ENCODE data around the gene CHST7.

The CHST7 gene

DNA sequence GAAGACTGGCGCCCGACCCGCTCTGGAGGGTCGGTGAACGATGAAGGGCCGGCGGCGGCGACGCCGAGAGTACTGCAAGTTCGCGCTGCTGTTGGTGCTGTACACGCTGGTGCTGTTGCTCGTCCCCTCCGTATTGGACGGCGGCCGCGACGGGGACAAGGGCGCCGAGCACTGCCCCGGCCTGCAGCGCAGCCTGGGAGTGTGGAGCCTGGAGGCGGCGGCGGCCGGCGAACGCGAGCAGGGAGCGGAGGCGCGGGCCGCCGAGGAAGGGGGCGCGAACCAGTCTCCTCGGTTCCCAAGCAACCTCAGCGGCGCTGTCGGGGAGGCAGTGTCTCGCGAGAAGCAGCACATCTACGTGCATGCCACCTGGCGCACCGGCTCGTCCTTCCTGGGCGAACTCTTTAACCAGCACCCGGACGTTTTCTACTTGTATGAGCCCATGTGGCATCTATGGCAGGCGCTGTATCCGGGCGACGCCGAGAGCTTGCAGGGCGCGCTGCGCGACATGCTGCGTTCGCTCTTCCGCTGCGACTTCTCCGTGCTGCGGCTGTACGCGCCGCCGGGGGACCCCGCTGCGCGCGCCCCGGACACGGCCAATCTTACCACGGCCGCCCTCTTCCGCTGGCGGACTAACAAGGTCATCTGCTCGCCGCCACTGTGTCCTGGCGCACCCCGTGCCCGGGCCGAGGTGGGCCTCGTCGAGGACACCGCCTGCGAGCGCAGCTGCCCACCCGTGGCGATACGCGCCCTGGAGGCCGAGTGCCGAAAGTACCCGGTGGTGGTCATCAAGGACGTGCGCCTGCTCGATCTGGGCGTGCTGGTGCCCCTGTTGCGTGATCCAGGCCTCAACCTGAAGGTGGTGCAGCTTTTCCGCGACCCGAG lies 568 bp downstream of the CHST7 start:
- no peak for DNase-seq (ENCODE audit: low read depth)

DNA sequence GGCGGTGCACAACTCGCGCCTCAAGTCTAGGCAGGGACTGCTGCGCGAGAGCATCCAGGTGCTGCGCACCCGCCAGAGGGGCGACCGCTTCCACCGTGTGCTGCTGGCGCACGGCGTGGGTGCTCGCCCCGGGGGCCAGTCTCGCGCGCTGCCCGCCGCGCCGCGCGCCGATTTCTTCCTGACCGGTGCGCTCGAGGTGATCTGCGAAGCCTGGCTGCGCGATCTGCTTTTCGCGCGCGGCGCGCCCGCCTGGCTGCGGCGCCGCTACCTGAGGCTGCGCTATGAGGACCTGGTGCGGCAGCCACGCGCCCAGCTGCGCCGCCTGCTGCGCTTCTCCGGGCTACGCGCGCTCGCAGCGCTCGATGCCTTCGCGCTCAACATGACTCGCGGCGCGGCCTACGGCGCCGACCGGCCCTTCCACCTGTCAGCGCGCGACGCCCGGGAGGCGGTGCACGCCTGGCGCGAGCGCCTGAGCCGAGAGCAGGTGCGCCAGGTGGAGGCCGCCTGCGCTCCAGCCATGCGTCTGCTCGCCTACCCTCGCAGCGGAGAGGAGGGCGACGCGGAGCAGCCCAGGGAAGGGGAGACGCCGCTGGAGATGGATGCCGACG lies 1.3 kb downstream of the CHST7 start:
- no peak for DNase-seq (ENCODE audit: low read depth)

DNA sequence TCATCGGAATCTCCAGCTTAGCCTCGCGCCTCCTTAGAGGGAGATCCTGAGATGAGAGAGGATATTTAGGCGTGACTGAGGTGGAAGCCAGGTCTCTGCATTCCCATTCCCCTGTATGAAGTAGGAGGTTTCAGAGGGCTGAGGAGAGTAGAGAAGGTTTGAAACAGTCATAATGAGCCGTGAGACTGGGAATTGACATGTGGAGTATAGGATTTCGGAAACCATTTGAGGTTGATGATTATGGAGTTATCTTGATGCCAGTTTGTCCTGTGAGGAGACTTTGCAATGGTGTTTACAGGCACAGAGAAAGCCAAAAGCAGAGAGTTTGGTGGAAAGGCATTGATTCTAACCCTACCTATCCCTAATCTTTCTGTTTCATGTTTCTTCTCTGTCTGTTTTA lies 2.0 kb downstream of the CHST7 start:
- no peak for DNase-seq (ENCODE audit: low read depth)

DNA sequence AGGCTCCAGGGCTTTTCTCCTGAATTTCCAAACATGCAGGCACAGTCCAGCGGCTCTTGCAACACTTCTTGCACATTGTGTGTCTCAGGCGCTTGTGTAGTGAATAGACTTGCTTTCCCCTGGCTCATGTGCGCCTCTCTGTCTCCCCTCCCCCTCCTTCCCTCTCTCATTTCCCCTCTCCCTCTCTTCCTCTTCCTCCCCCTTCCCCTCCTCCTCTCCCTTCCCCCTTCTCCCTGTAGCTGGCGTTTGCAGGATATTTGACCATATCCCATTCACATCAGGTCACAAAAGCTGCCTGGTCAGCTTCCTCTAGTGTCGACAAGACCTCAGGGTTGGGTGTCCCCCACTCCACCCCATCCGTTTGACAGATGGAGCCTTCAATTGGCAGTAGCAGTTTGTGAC lies 2.4 kb downstream of the CHST7 start:
- DNase-seq (ENCODE audit: low read depth) = no peak

DNA sequence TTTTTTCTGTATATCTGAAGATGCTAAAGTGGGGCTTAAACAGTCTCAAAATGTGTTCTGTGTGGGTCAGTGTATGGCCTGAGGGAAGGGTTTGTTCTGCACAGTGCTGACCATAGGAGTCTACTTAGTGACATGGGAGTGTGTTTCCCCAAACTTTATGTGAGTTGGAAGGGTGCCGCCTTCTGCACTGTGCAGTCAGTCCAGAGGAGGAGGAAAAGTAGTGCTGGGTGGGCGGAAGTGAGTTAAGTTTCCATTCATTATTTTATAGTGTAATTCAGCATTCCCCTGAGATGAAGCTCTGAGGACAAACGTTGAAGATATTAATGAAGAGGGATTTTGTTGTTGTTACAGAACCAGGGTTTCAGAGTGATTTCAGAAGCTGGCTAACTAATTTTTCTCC lies 2.9 kb downstream of the CHST7 start:
- DNase-seq (ENCODE audit: low read depth) = no peak

DNA sequence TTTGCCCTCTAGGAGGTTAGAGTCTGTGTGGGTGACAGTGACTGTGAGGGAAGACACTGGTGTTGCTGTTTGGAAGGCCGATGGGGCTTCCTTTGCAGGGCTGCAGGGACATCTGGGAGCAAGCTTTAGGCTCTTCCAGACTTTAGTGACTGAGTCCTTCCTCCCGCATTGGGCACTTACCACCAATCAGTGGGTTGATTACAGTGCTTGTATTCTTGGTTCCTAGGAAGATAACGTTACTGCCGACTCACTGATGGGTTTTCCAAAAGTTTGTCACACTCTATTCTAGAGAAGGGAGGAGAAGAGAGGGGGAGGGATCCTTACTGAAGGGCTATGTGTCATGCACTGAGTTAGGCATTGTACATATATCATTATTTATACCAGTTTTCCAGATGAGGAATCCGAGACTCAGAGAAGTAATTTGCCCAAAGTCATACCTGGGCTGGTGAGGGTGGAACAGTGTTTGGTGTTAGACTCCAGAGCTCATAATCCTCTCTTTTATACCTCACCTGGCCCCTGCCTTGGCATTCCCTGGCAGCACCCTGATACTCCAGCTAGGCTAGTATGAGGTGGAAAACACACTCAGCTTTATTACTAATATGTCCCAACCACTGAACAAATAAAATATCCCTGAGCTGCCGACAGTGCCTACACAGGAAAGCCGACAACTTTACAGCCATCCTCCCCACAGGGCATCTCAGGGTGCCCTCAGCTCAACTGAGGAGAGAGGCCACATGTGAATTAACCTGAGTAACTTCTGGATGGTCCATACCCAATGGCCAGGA lies 3.8 kb downstream of the CHST7 start:
- DNase-seq (ENCODE audit: low read depth) = no peak

DNA sequence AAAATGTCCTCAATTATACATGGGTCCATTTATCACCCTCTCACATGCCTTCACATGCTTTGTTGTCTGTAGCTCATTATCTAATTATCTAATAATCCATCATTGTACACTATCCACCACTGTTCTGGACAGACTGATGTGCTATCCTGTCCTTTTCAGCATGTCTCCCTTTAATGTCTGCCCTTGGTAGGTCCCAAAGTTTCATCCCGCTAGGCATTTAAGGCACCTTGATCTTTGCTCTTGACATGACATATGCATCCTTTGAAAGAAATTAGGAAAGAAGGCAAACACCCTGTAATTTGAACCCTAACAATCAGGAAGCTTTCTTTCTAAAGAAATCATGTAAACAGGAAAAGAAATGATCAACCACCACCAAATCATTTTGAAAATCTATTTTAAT lies 5.7 kb downstream of the CHST7 start:
- DNase-seq (ENCODE audit: low read depth) = no peak

DNA sequence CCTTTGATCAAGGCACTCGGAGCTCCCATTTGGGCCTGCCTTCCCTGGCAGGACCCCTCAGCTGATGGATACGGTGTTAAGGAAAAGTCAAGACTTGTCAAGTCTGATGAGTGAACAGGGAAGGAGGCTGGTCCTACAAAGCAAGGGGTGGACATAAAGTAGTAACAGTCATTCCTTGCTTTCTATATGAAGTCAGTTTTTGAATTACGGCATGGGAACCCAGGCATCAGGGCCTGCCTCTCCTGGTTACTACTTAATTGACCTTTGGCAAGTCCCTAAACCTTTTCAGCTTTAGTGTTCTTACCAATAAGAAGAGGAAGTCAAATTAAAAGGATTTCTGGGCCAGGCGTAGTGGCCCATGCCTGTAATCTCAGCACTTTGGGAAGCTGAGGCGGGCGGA lies 7.0 kb downstream of the CHST7 start:
- no peak for DNase-seq (ENCODE audit: low read depth)

DNA sequence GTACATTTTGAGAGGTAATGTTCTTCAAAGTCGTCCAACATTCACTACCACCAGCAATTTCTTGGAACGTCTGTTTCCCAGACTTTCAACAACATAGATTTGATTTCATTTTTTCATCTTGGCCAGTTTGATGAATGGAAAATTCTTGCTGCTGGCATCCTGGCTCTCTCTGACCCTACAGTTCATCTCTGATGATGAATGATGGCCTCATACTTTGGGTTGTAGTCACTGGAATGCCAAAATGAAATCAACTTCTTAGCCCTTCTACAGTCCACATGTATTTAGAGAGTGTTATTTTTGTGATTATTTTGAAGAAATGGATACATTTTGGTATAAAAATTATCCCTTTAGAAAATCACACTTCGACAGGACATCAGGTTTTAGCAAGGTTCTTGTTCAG lies 8.8 kb downstream of the CHST7 start:
- DNase-seq (ENCODE audit: low read depth) = peak; percentile 47

DNA sequence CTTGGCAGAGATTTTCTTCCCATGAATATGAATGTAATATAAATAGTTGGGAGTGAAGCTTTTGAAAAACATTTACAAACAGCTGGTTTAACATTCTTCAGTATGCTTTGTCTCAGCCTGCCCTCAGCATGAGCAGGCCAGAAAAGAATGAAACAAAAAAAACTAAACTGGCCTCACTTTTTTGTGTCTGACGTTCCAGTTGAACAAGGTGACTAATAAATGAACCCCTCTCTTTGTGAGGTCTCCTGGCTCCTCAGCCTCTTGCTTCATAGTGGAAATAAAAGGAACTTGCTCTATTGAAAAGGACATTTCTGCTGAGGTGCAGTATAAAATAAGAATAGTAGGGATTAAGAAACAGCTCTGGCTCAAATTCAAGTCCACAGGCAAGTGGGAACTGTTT lies 9.4 kb downstream of the CHST7 start:
- DNase-seq (ENCODE audit: low read depth) = peak; percentile 84

DNA sequence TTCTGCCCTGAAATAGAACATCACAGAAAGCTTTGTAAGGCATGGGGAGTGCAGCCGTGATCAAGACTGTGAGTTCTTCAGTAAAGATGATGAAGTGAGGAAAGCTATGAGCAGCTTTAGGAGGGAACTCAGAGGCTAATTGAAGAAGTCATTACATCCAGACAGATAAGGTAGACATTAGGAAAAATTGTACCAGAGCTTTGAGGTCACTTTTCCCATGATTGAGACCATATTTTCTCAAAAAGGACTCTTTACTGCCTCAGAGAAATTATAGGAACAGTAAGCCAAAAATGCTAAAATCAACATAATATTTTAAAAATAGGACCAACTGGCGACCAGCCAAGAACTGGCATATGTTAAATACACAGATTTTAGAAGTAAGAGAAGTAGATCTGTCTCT lies 11.2 kb downstream of the CHST7 start:
- DNase-seq (ENCODE audit: low read depth) = no peak

DNA sequence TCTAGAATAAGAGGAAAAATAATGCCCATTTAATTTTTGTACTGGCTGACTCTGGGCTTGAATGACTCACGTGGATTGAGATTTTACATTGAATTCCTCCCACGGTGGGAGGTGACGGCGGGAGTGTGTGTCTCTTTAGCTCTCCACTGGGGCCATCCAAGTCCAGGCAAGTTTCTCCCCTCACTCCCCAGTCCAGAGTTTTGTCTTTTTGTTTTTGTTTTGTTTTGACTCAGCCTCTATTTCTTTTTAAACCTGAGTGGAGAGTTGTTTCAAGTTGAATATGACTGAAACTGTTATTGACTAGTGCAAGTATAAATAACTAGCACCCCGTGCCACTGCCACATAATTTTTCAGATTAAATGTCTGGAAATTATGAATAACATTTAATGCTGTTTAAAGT lies 13.6 kb downstream of the CHST7 start:
- DNase-seq (ENCODE audit: low read depth) = no peak

DNA sequence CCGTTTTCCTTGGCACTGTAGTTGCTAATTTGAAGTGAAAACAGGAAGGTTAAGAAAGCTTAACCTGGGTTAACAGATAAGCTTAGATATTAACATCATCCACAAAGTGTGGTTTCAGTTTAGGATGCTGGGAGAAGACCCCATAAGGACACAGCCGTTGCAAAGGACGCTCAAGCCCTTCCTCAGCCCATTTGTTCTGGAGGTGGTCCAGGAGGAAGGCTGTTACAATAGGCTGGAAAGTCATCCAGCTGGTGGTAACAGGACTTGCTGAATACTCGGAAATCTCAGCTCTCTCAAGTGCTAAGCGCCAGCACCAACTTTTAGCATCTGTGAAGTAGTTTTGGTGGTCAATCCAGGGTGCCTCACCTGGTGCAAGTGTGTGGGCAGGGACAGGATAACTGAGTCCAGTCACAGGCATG lies 14.2 kb downstream of the CHST7 start:
- no peak for DNase-seq (ENCODE audit: low read depth)

DNA sequence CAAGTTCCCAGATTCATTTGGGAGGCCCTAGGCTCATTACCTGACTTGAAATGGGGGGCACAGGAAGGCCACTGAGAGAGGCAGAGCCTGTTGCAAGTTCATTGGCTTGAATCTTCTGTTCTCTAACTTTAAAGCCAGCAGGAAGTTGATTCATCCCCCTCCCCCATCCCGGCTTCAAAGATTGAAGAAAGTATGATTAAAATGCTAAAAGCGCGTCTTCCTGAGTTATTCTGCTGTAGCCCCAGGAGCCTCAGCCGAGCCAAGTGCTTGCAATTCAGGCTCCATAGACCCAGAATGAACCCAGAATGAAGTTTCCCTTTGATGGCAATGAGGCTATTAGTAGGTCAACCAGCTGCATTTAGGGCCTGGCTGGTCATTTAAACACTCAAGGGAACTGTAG lies 14.7 kb downstream of the CHST7 start:
- no peak for DNase-seq (ENCODE audit: low read depth)

DNA sequence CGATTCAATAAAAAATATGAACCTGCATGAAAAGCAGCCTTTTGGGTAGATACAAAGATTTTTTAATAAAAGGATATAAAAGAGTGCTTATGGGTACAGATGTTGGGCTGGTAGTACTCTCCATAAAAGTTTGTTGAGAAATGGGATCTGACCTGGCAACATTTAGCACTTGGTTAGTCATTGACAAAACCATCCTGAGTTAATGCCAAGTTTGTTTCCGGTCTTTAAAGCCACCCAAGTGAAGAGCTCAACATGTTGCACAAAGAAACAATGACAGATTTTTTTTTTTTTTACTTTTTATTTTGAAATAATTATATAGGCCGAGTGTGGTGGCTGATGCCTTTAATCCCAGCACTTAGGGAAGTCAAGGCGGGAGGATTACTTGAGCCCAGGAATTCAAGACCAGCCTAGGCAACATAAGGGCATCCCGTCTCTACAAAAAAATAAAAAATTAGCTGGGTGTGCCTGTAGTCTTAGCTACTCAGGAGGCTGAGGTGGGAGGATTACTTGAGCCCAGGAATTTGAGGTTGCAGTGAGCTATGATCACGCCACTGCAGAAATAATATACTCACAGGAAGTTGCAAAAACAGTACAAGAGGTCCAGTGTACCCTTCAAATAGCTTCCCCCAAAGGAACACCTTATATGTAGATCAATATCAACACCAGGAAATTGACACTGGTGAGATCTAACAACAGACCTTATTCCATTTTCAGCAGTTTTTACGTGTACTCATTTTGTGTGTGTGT lies 16.6 kb downstream of the CHST7 start:
- peak; percentile 59 for DNase-seq (ENCODE audit: low read depth)

DNA sequence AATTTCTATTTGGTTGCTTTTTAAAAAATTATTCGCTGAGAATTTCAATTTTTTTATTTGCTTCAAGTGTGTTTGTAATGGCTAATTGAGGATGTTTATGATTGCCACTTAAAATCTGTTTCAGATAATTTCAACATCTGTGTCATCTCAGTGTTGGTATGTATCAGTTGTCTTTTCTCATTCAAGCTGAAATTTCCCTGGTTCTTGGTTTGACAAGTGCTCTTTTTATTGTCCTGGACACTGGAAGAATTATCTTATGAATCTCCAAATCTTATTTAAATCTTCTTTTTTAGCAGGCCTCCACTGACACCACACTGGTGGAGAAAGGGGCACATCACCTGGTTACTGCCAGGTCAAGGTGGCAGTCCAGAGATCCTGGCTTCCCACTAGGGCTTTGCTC lies 21.5 kb downstream of the CHST7 start:
- DNase-seq (ENCODE audit: low read depth) = no peak

DNA sequence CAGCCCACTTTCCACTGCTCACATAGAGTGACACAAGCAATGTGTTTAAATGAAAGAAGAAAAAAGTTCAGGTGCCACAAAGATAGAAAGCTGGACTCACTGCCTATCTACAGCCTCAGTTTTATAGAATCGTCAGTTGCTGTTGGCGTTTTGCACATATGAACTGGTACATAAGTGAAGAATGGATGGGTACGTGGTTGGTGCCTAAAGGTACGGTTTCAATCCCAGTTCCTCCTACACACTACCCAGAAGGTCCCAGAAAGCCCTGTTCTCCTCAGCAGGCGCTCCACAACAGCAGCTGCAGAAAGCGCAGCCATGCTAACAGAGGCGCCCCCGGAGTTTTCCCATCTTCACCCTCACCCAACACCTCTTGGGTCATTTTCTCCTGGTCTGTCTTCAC lies 23.6 kb downstream of the CHST7 start:
- DNase-seq (ENCODE audit: low read depth) = no peak

DNA sequence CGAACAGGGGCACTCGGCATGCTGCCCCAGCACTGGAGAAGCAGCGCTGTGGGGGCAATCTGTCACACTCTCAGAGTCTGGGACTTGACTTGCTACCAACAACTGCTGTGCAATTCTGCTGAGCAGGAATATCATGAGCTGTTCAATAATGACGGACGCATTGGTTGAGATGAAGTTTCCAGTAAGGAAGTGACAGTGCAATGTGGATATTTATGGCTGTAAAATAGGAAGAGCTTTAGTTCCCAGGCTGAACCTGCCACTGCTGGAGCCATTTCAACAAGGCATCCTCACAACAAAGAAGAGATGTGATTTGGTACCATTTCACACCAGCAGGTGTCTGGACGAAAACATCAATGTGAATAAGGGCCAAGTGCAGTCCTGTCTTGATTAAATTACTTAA lies 24.2 kb downstream of the CHST7 start:
- DNase-seq (ENCODE audit: low read depth) = no peak

DNA sequence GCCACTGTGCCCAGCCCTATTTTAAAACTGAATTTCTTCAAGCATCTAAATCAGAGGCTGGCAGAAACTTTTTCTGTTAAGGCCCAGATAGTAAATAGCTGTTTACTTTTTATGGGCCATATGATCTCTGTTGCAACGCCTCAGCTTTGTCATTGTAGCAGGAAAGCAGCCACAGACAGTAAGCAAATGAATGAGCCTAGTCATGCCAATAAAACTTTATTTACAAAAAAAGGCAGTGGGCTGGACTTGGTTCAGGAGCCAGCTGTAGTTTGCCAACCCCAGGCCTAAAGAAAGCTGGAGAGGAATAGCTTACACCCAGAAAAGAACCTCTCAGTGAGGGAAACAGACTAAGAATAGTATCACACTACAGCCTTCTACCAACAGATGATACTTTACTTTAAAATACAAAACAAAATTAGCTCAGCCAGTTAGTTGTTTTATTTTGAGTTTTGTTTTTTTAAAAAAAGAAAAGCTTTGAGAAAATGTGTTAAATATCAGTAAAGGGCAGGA lies 25.5 kb downstream of the CHST7 start:
- DNase-seq (ENCODE audit: low read depth) = no peak

DNA sequence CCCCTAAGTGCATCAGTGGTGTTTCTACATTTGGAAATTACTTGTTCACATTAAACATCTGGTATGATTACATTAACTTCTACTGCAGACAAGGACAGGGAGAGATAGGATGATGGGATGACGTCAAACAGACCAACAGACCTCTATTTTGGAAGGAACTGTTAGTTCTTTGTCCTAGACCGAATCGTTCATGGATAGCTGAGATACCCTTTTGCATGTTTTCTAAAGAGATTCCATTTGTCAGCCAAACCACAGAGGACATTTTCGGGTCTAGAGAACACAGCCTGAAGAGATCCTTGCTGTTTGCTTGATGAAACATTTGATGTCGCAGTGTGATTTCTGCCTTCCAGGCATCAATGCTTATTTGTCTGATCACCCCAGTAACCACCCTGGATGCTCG lies 27.7 kb downstream of the CHST7 start:
- no peak for DNase-seq (ENCODE audit: low read depth)

DNA sequence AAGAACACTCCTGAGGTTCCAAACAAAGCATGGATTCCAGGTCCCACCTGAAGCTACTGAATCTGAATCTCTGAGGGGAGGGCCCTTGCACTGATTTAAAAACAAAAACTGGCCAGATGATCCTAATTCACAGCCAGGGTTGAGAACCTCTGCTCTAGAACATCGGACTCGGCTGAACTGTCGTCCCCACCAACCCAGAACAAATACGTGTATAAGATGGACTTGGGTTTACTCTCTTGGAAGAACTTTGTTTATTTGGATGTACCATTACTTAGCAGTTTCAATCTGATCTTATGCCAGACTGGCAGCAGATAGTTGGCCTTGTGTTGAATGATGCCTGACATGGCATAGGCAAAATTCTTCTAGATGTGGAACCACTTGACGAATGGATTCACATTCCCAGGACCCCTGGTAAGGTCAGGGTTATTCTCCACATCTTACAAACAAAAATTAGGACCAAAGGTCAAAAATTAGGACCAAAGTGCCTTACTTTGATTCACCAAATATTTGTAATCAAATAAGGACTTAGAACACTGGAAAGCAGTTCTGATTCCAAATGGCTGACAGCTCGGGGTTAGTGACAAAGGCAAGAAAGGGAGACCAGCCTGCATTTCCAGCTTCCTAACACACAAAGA lies 29.0 kb downstream of the CHST7 start:
- DNase-seq (ENCODE audit: low read depth) = no peak

DNA sequence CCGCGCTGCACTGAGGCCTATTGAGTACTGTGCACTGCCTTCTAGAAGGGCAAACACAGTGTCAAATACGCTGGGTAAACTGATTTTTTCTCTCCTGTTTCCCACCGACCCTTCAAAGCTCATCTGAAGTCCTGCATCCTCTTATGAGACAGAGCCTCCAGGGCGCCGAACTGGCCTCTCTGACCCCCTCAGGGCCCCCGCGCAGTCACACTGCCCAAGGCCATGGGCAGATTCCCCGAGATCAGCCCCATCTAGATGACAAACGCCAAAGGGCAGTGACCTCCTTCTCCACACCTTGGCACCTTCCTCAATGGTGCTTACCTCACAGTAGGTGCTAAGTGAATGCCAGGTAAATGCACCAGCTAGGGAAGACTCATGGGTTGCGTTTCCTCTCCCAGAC lies 34.4 kb downstream of the CHST7 start:
- no peak for DNase-seq (ENCODE audit: low read depth)
